OCI-LY3 (cell line): ENCODE data around the gene SFXN1.

ENCODE experiments used
- H2AFZ ChIP-seq: fragments of 200-600, 300-600 bp; shearing (Covaris generic); 2 replicates; pipeline ENCODE4 v1.6.0; 2014; ENCODE audit warnings: antibody characterized with exemption, low read depth, low read length
- H3K27ac ChIP-seq: fragments of 200-600, 300-600 bp; sonication (generic); 2 replicates; pipeline ENCODE4 v1.5.1; 2014; ENCODE audit warnings: mild to moderate bottlenecking, low read length, moderate library complexity, mixed read lengths
- H3K27me3 ChIP-seq: fragments of 200-600, 300-600 bp; sonication (generic); 2 replicates; pipeline ENCODE4 v1.6.1; 2014; ENCODE audit warnings: low read depth, low read length, mixed read lengths
- H3K36me3 ChIP-seq: fragments of 200-600, 300-600 bp; sonication (generic); replicated peaks from 2 replicates; pipeline ENCODE3; 2014; ENCODE audit warnings: low read depth, low read length, mixed read lengths
- H3K4me1 ChIP-seq: fragments of 300-600, 200-600 bp; sonication (generic); 2 replicates; pipeline ENCODE4 v1.6.1; 2014; ENCODE audit warnings: low read length, mixed read lengths
- H3K4me2 ChIP-seq: fragments of 200-600, 300-600 bp; sonication (generic); 2 replicates; pipeline ENCODE4 v1.6.1; 2014; ENCODE audit warnings: low read length, mixed read lengths
- H3K4me3 ChIP-seq: fragments of 300-600, 200-600 bp; sonication (generic); 2 replicates; pipeline ENCODE4 v1.5.1; 2014; ENCODE audit warnings: antibody characterized with exemption, mild to moderate bottlenecking, low read length, moderate library complexity
- H3K79me2 ChIP-seq: fragments of 300-600, 200-600 bp; shearing (Covaris generic); 2 replicates; pipeline ENCODE4 v1.6.1; 2014; ENCODE audit warnings: mild to moderate bottlenecking, low read length, mixed read lengths
- H3K9ac ChIP-seq: fragments of 300-600, 200-600 bp; shearing (Covaris generic); 2 replicates; pipeline ENCODE4 v1.6.0; 2014; ENCODE audit warnings: mild to moderate bottlenecking, low read length, moderate library complexity
- H3K9me3 ChIP-seq: fragments of 200-600, 300-600 bp; shearing (Covaris generic); 2 replicates; pipeline ENCODE4 v1.6.1; 2014; ENCODE audit warnings: low read length, mixed read lengths; ENCODE audit not compliant: insufficient read depth
- H4K20me1 ChIP-seq: fragments of 200-600, 300-600 bp; sonication (generic); 2 replicates; pipeline ENCODE4 v1.6.1; 2016; ENCODE audit warnings: low read length, mixed read lengths; ENCODE audit not compliant: insufficient read depth
- CTCF ChIP-seq: fragments of 200-600, 300-600 bp; sonication (generic); IDR thresholded peaks from 2 replicates; pipeline ENCODE4 v1.5.1; 2014; ENCODE audit warnings: antibody characterized with exemption, low read length, low read depth
- EZH2phosphoT487 ChIP-seq: fragments of 200-600 bp; shearing (Covaris generic); IDR thresholded peaks from 2 replicates; pipeline ENCODE4 v1.6.1; 2018; ENCODE audit warnings: antibody characterized with exemption, mixed run types, low read depth

Gene SFXN1

GRCh38 chr5:175456105-175456742 lies 22.1 kb upstream of the SFXN1 start:
- peaks cover 22% of the 10 kb centered on the region for H3K27me3 ChIP-seq
- H3K36me3 ChIP-seq = no peaks in the 10 kb centered on the region
- H4K20me1 ChIP-seq = no peaks in the 10 kb centered on the region
- H3K9me3 ChIP-seq = no peaks in the 10 kb centered on the region
- H3K79me2 ChIP-seq = no peaks in the 10 kb centered on the region
- H2AFZ ChIP-seq = no peak overlapping the region
- no peak overlapping the region for H3K27ac ChIP-seq
- H3K9ac ChIP-seq = no peak overlapping the region
- TF ChIP-seq EZH2phosphoT487 = no peak
- TF ChIP-seq CTCF = no peak
- no peak overlapping the region for H3K4me3 ChIP-seq
- H3K4me2 ChIP-seq = no peak overlapping the region
- H3K4me1 ChIP-seq = no peaks in the 10 kb centered on the region

- Histone ChIP-seq H2AFZ (no peak overlapping the region), H3K9me3 (no peaks in the 10 kb centered on the region), H3K27ac (no peak overlapping the region), H3K27me3 (peaks cover 13% of the 10 kb centered on the region), H3K9ac (no peak overlapping the region), H3K4me3 (no peak overlapping the region), H3K79me2 (no peaks in the 10 kb centered on the region), H3K4me2 (no peak overlapping the region), H4K20me1 (no peaks in the 10 kb centered on the region), H3K4me1 (no peaks in the 10 kb centered on the region), H3K36me3 (no peaks in the 10 kb centered on the region)
- no peak for TF ChIP-seq EZH2phosphoT487
- no peak for TF ChIP-seq CTCF
Measured at GRCh38 chr5:175457466-175457865, 20.9 kb upstream of the SFXN1 start.

- Histone ChIP-seq H3K9ac (no peak overlapping the region), H3K27ac (no peak overlapping the region), H4K20me1 (no peaks in the 10 kb centered on the region), H3K4me1 (no peaks in the 10 kb centered on the region), H3K79me2 (no peaks in the 10 kb centered on the region), H2AFZ (no peak overlapping the region), H3K4me2 (no peak overlapping the region), H3K4me3 (no peak overlapping the region), H3K9me3 (no peaks in the 10 kb centered on the region), H3K36me3 (no peaks in the 10 kb centered on the region), H3K27me3 (peaks cover 13% of the 10 kb centered on the region)
- TF ChIP-seq EZH2phosphoT487 (no peak), CTCF (peak; percentile 62)
Measured at GRCh38 chr5:175460126-175460525, 18.2 kb upstream of the SFXN1 start.

- Histone ChIP-seq H3K4me3 (no peak overlapping the region), H3K27ac (no peak overlapping the region), H3K79me2 (no peaks in the 10 kb centered on the region), H3K36me3 (no peaks in the 10 kb centered on the region), H3K9ac (no peak overlapping the region), H3K9me3 (no peaks in the 10 kb centered on the region), H2AFZ (no peak overlapping the region), H3K4me1 (no peaks in the 10 kb centered on the region), H3K27me3 (peaks cover 16% of the 10 kb centered on the region), H3K4me2 (no peak overlapping the region), H4K20me1 (no peaks in the 10 kb centered on the region)
- no peak for TF ChIP-seq CTCF
- TF ChIP-seq EZH2phosphoT487 = no peak
Measured at GRCh38 chr5:175460552-175460951, 17.8 kb upstream of the SFXN1 start.
